ENCODE data around the gene VASH2.
A peak's percentile ranks its signal among the peaks of the same experiment; 100 is the strongest.

The VASH2 gene

GRCh38 chr1:213008564-213008963, 58.2 kb downstream of the VASH2 start:
- H3K4me1 ChIP-seq (ENCODE audit: control insufficient read depth in 1 of 2, insufficient read depth in 1 of 2, low read depth in 1 of 2, low read length in 1 of 2): no peaks in the 10 kb centered on the region
- no peak overlapping the region for H3K27ac ChIP-seq
- peaks cover 63% of the 10 kb centered on the region for H3K36me3 ChIP-seq
- no peaks in the 10 kb centered on the region for H3K9me3 ChIP-seq
- no peaks in the 10 kb centered on the region for H3K27me3 ChIP-seq
- no peak overlapping the region for H3K4me3 ChIP-seq (ENCODE audit: low read depth in 1 of 2, low read length in 1 of 2)
- TF ChIP-seq, protein P1, sequence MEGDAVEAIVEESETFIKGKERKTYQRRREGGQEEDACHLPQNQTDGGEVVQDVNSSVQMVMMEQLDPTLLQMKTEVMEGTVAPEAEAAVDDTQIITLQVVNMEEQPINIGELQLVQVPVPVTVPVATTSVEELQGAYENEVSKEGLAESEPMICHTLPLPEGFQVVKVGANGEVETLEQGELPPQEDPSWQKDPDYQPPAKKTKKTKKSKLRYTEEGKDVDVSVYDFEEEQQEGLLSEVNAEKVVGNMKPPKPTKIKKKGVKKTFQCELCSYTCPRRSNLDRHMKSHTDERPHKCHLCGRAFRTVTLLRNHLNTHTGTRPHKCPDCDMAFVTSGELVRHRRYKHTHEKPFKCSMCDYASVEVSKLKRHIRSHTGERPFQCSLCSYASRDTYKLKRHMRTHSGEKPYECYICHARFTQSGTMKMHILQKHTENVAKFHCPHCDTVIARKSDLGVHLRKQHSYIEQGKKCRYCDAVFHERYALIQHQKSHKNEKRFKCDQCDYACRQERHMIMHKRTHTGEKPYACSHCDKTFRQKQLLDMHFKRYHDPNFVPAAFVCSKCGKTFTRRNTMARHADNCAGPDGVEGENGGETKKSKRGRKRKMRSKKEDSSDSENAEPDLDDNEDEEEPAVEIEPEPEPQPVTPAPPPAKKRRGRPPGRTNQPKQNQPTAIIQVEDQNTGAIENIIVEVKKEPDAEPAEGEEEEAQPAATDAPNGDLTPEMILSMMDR (IDR thresholded peaks at IDR 0.05): no peak

DNA sequence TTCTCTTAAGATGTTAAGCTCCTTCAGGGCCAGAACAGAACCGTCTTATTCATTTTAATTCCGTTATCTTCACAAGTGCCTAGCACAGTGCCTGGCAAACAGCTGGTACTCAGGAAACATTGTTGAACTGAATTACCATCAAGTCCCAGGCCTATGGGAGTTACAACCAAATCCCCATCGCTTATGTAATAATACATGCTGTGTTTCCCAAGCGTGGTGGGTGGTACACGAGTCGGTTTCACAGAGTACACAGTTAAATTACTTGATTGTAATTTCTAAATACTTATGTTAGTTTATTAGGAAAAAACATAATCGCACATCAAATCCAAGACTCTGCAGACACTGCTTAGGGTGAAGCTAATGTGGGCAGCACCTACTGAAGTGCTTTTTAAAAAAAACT, 64.3 kb downstream of the VASH2 start:
- H3K27me3 ChIP-seq: no peaks in the 10 kb centered on the region
- no peaks in the 10 kb centered on the region for H3K9me3 ChIP-seq
- TF ChIP-seq, protein P1 (IDR thresholded peaks at IDR 0.05): no peak
- H3K4me1 ChIP-seq (ENCODE audit: control insufficient read depth in 1 of 2, insufficient read depth in 1 of 2, low read depth in 1 of 2, low read length in 1 of 2): peaks cover 14 to 15% of the 10 kb centered on the region in 2 experiments
- H3K4me3 ChIP-seq (ENCODE audit: low read depth in 1 of 2, low read length in 1 of 2): peak overlapping the region; percentile 76 to 79
- H3K27ac ChIP-seq: peak overlapping the region; percentile 85
- peaks cover 10% of the 10 kb centered on the region for H3K36me3 ChIP-seq

DNA sequence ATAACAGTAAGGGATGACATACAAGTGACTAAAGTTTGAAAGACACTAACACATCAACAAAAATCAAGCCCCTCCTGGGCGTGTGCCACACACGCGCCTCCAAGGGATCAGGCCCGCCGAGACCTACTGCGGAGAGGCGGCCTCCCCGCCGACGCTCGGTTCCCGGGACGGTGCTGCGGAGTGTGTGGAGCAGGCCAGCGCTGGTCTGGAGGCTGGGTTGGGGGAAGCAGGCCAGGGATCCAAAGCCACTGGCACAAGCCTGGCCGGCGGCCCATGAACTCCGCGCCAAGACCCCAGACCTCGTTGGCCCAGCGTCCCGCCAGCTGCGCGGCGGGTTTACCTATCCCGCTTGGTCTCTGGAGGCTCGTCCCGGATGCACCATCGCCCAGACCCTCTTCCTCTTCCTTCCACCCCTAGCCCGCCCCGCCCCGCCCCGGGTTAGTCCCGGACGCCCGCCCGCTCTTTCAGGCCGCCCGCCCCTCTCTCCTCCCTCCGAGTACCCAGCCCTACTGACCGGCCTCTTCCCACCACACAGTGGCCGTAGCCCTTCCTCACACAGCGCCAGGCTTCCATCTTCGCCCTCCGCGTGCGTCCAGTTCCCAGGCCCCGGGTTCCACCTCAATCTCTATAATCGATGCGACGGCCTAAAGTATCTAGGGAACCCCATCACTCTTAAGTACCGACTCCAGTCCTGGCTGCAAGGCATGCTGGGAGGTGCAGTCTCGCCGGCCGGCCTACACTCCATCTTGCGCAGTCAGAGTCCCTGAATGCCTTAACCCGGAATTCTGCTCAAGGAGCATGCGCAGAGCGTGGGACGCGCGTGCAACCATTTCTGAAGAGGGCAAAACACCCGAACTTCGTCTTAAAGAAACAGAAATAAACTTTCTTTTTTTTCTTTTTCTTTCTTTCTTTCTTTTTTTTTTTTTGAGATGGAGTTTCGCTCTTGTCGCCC, 65.0 kb downstream of the VASH2 start, which contains the start of gene ANGEL2:
ANGEL2 (minus strand) TSS at position 769 of the 952 bp plus-strand sequence; CDS start at position 573, 196 bp downstream.
- H3K27me3 ChIP-seq: no peaks in the 10 kb centered on the region
- H3K36me3 ChIP-seq: peaks cover 10% of the 10 kb centered on the region
- H3K4me1 ChIP-seq (ENCODE audit: control insufficient read depth in 1 of 2, insufficient read depth in 1 of 2, low read depth in 1 of 2, low read length in 1 of 2): peaks cover 14 to 15% of the 10 kb centered on the region in 2 experiments
- no peaks in the 10 kb centered on the region for H3K9me3 ChIP-seq
- TF ChIP-seq, protein P1 (IDR thresholded peaks at IDR 0.05): no peak
- H3K4me3 ChIP-seq (ENCODE audit: low read depth in 1 of 2, low read length in 1 of 2): peak within 1 kb of the TSS; percentile 76 to 79
- peak within 1 kb of the TSS; percentile 85 for H3K27ac ChIP-seq

- H3K4me3 ChIP-seq (ENCODE audit: low read depth in 1 of 2, low read length in 1 of 2): no peak overlapping the region
- peaks cover 5% of the 10 kb centered on the region for H3K36me3 ChIP-seq
- H3K9me3 ChIP-seq: no peaks in the 10 kb centered on the region
- peaks cover 14 to 15% of the 10 kb centered on the region in 2 experiments for H3K4me1 ChIP-seq (ENCODE audit: control insufficient read depth in 1 of 2, insufficient read depth in 1 of 2, low read depth in 1 of 2, low read length in 1 of 2)
- TF ChIP-seq, protein P1 (IDR thresholded peaks at IDR 0.05): no peak
- H3K27me3 ChIP-seq: no peaks in the 10 kb centered on the region
- H3K27ac ChIP-seq: no peak overlapping the region
These were observed 67.3 kb downstream of the VASH2 start for GRCh38 chr1:213017447-213018273.

DNA sequence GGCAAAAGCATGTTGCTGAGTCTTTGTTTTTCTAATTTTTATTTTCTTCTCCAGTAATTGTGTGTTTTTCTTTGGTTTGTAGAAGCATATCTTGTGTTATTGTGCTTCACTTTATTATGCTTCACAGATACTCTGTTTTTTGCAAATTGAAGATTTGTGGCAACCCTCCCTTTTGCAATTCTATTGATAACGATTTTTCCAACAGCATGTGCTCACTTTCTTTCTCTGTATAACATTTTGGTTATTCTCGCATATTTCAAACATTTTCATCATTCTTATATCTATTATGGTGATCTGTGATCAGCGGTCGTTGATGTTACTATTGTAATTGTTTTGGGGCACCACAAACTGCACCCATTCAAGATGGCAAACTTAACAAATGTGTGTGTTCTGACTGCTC, 69.1 kb downstream of the VASH2 start:
- H3K4me3 ChIP-seq (ENCODE audit: low read depth in 1 of 2, low read length in 1 of 2): no peak overlapping the region
- no peaks in the 10 kb centered on the region for H3K36me3 ChIP-seq
- TF ChIP-seq, protein P1 (IDR thresholded peaks at IDR 0.05): no peak
- H3K9me3 ChIP-seq: no peaks in the 10 kb centered on the region
- no peak overlapping the region for H3K27ac ChIP-seq
- peaks cover 7 to 10% of the 10 kb centered on the region in 2 experiments for H3K4me1 ChIP-seq (ENCODE audit: control insufficient read depth in 1 of 2, insufficient read depth in 1 of 2, low read depth in 1 of 2, low read length in 1 of 2)
- no peaks in the 10 kb centered on the region for H3K27me3 ChIP-seq

Data from neutrophil (primary cell).